GM18868 (cell line): ENCODE data around the gene ARL15.
"Not testable (repeated sequence)": the region's sequence is repeated elsewhere in the genome, so short reads cannot be mapped to it uniquely, and the experiment has no call there.

ENCODE experiments used
- ATAC-seq: cut with Tn5 transposase; IDR thresholded peaks from one replicate; pipeline ENCODE4 v1.9.1; 2021; ENCODE audit warnings: mild to moderate bottlenecking, moderate library complexity; ENCODE audit not compliant: unreplicated experiment

The ARL15 gene

GRCh38 chr5:53997736-53998627 lies 312.4 kb downstream of the ARL15 start:
- no peak for ATAC-seq

GRCh38 chr5:53996008-53996407 lies 314.4 kb downstream of the ARL15 start:
- no peak for ATAC-seq

GRCh38 chr5:53994148-53994547 lies 316.2 kb downstream of the ARL15 start:
- no peak for ATAC-seq

- no peak for ATAC-seq
Observed at GRCh38 chr5:53991942-53992341, 318.4 kb downstream of the ARL15 start.

- no peak for ATAC-seq
Observed at GRCh38 chr5:53987101-53987500, 323.3 kb downstream of the ARL15 start.

- ATAC-seq, result no peak
Observed at GRCh38 chr5:53985796-53986195, 324.6 kb downstream of the ARL15 start.

- ATAC-seq, result no peak
Observed at GRCh38 chr5:53984971-53985370, 325.4 kb downstream of the ARL15 start.

- no peak for ATAC-seq
Observed at GRCh38 chr5:53983568-53984460, 326.6 kb downstream of the ARL15 start.

- ATAC-seq, result not testable (repeated sequence)
Observed at GRCh38 chr5:53982319-53982718, 328.1 kb downstream of the ARL15 start.

GRCh38 chr5:53980061-53980460 lies 330.3 kb downstream of the ARL15 start:
- no peak for ATAC-seq

GRCh38 chr5:53974021-53974420 lies 336.4 kb downstream of the ARL15 start:
- no peak for ATAC-seq

GRCh38 chr5:53972314-53972713 lies 338.1 kb downstream of the ARL15 start:
- ATAC-seq, result no peak

GRCh38 chr5:53971551-53971950 lies 338.8 kb downstream of the ARL15 start:
- ATAC-seq, result no peak

- no peak for ATAC-seq
Observed at GRCh38 chr5:53971131-53971530, 339.2 kb downstream of the ARL15 start.

GRCh38 chr5:53970475-53970874 lies 339.9 kb downstream of the ARL15 start:
- ATAC-seq, result no peak

- no peak for ATAC-seq
Observed at GRCh38 chr5:53969176-53969730, 341.1 kb downstream of the ARL15 start.

GRCh38 chr5:53965459-53965858 lies 344.9 kb downstream of the ARL15 start:
- ATAC-seq, result no peak

GRCh38 chr5:53963958-53964357 lies 346.4 kb downstream of the ARL15 start:
- ATAC-seq, result no peak

- ATAC-seq, result no peak
Observed at GRCh38 chr5:53962306-53962705, 348.1 kb downstream of the ARL15 start.

GRCh38 chr5:53956632-53957031 lies 353.7 kb downstream of the ARL15 start:
- ATAC-seq, result no peak

- ATAC-seq, result no peak
Observed at GRCh38 chr5:53956196-53956595, 354.2 kb downstream of the ARL15 start.
